Heart left ventricle (tissue), 16 donors: ENCODE results near the gene TMIGD1. TPM values are rescaled to one million over a fixed set of nuclear protein-coding genes. Genes with fewer than 3 reads are reported as not detected.

ENCODE experiments used
- ATAC-seq, 4 donors: fragments of 200-7000 bp; cut with Tn5 transposase; one replicate each; pipeline ENCODE4 v1.9.1; 2020 to 2022; ENCODE audit warnings: moderate library complexity in 4 of 4, mild to moderate bottlenecking in 3 of 4, moderate number of reproducible peaks in 1 of 4
- DNase-seq, 5 donors: peaks; one replicate each; pipeline ENCODE4 v3.0.0-alpha.2; 2020
- H3K27ac ChIP-seq, 12 donors: fragments of 200-600 bp; sonication (generic) in 4 of 12; one replicate each; pipeline versions ENCODE4 v1.5.0 to v1.8.0; 2016 to 2022; ENCODE audit warnings: mild to moderate bottlenecking in 2 of 12
- H3K27me3 ChIP-seq, 9 donors: fragments of 200-600 bp; sonication (generic) in 2 of 9; one replicate each; pipeline versions ENCODE4 v1.5.1 to v1.8.0; 2016 to 2022; ENCODE audit warnings: mild to moderate bottlenecking in 3 of 9
- H3K36me3 ChIP-seq, 9 donors: fragments of 200-600 bp; sonication (generic) in 2 of 9; one replicate each; pipeline versions ENCODE4 v1.5.0 to v1.8.0; 2018 to 2022; ENCODE audit warnings: mild to moderate bottlenecking in 2 of 9
- H3K4me1 ChIP-seq, 12 donors: fragments of 200-600 bp; sonication (generic) in 4 of 12; one replicate each; pipeline versions ENCODE4 v1.5.0 to v1.8.0; 2016 to 2022; ENCODE audit warnings: mild to moderate bottlenecking in 3 of 12
- H3K4me3 ChIP-seq, 12 donors: fragments of 200-600 bp; sonication (generic) in 4 of 12; one replicate each; pipeline versions ENCODE4 v1.5.0 to v1.8.0; 2017 to 2022; ENCODE audit warnings: mild to moderate bottlenecking in 9 of 12, moderate library complexity in 4 of 12
- H3K9me3 ChIP-seq, 12 donors: fragments of 200-600 bp; sonication (generic) in 4 of 12; one replicate each; pipeline versions ENCODE4 v1.5.0 to v1.8.0; 2016 to 2022; ENCODE audit warnings: mild to moderate bottlenecking in 1 of 12
- POLR2A ChIP-seq, 2 donors: fragments of 450-650 bp; IDR thresholded peaks; one replicate each; pipeline ENCODE4 v1.6.1; 2017; ENCODE audit warnings: antibody characterized with exemption in 2 of 2, mild to moderate bottlenecking in 2 of 2, moderate library complexity in 2 of 2
- WGBS, 4 donors: extraction: QIAGEN DNeasy Blood & Tissue Kit in 2 of 4; methylation state at CpG; one replicate each; pipeline versions ENCODE4 v1.1.5 to v1.1.7; 2013 to 2018; 5-methylcytosine and 5-hydroxymethylcytosine counted together
- intact Hi-C, 10 donors: fragments of 100-400 bp; cut with DNase I; formaldehyde crosslinking; loops; one replicate each; pipeline versions ENCODE4 v1.11.1 to v1.14.2; 2022
- polyA plus RNA-seq, 2 donors: library from polyadenylated mRNA; stranded (reverse); fragments of 200-250 nt; gene quantifications; one replicate each; pipeline ENCODE4 v1.2.3, GENCODE V29; 2013
- total RNA-seq, 9 donors: library from RNA; depleted of rRNA in 2 of 9; stranded (reverse); fragments of >200 nt in 2 of 9; fragmentation: NEBNext Ultra II Directional in 3 of 9; extraction: Animal tissue kit (Norgen Biotek cat#: 25700) in 3 of 9; gene quantifications; one replicate each; pipeline versions ENCODE4 v1.1.0 to v1.2.4, GENCODE V29; 2016 to 2023
- TF ChIP-seq, protein P1 (sequence below), 12 donors: fragments of 200-600 bp; sonication (generic) in 4 of 12; IDR thresholded peaks; one replicate each; pipeline versions ENCODE4 v1.5.0 to v1.8.0; 2018 to 2022; ENCODE audit warnings: antibody characterized with exemption in 12 of 12, mild to moderate bottlenecking in 5 of 12
- donor health status: ischemic (EF 13 %, LVEDD 7.1; RV severe dilation, severe dysfunction).
- donor health status: healthy with polysubstance abuse.
- donor health status: DM: no; HTN: yes; CAD: no.
- donor health status: DM: no; HTN: no; CAD: no.
- donor health status: ischemic (EF 25% LVEDD 6.9; RV normal size, moderate dysfunction).
- donor health status: ischemic (EF 25% LVEDD 5.7; RV mildly dilated, moderate dysfunction).
- donor health status: healthy.
- donor health status: DM: yes; HTN: yes; CAD: no.
- donor health status: ischemic (EF 35%, LVEDD 5.7; RV mildly dilated, moderate dysfunction).
- donor health status: nonischemic (EF 11% LVEDD 7.7; RV severe dilation, severe dysfunction).
- donor health status: DM: yes; HTN: yes; CAD: no.
- donor health status: PGD.
- donor health status: ischemic (EF 29% LVEDD 5.4; RV normal size, mild dysfunction).
- donor health status: nonischemic (EF 23%, LVEDD 6.1; RV moderate dilation, normal function).

The TMIGD1 gene
- total and polyA plus RNA-seq, 11 donors = not detected

DNA sequence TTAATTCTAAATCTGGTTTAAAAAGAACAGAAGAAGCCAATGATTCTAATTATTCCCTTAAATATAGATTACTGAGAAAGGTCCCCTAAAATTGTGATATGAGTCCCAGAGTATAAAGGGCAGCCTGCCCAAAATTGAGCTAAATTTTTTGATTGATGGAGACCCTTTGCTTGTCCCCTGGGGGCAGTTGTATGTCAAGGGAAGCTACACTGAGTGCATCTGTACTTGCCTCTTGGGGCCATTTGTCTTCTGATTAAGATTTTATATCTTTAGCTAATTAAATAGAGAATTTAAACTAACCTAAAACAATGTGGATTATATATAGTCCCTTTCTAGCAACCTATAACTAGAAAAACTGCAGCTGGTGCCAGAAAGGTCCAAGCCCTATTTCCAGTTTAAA, 54.7 kb downstream of the TMIGD1 start:
- TF ChIP-seq, protein P1, sequence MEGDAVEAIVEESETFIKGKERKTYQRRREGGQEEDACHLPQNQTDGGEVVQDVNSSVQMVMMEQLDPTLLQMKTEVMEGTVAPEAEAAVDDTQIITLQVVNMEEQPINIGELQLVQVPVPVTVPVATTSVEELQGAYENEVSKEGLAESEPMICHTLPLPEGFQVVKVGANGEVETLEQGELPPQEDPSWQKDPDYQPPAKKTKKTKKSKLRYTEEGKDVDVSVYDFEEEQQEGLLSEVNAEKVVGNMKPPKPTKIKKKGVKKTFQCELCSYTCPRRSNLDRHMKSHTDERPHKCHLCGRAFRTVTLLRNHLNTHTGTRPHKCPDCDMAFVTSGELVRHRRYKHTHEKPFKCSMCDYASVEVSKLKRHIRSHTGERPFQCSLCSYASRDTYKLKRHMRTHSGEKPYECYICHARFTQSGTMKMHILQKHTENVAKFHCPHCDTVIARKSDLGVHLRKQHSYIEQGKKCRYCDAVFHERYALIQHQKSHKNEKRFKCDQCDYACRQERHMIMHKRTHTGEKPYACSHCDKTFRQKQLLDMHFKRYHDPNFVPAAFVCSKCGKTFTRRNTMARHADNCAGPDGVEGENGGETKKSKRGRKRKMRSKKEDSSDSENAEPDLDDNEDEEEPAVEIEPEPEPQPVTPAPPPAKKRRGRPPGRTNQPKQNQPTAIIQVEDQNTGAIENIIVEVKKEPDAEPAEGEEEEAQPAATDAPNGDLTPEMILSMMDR (IDR thresholded peaks at IDR 0.05) = no peak
- no peak for TF ChIP-seq POLR2A (IDR thresholded peaks at IDR 0.05)
- H3K4me3 ChIP-seq = no peak overlapping the region
- H3K27ac ChIP-seq = no peak overlapping the region
- DNase-seq (no peak), ATAC-seq (no peak)
- no peaks in the 10 kb centered on the region for H3K9me3 ChIP-seq
- peaks cover 0 to 94% (median 62%) of the 10 kb centered on the region in 9 donors for H3K36me3 ChIP-seq
- H3K4me1 ChIP-seq = peaks cover 0 to 7% (median 0%) of the 10 kb centered on the region in 12 donors
- no peaks in the 10 kb centered on the region for H3K27me3 ChIP-seq
- intact Hi-C loops = loop anchor here in 9 of 10 donors (2.0 to 5.0 kb wide), 5 partner anchors 152 to 177 kb away; no protein-coding TSS in a partner anchor

DNA sequence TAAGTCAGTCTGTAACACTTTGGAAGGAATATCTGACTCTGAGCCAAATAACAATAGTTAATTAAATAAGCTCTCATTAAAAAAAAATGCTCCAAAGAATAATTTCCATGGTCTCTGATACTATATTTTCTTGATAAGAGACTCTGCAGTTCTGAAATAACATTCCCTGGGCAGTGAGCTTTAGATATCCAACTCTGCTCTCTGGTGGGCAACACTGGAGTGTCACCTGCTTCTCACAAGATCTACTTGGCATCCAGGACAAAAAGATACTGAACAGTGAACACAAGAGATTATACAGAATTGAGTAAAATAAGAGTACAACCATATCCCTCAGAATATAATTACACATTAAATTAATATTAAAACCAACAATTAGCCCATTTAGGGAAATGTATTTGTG, 55.8 kb downstream of the TMIGD1 start:
- H3K36me3 ChIP-seq = peaks cover 0 to 94% (median 63%) of the 10 kb centered on the region in 9 donors
- TF ChIP-seq, protein P1 (IDR thresholded peaks at IDR 0.05) = peak in 11 of 12 donors; percentile 19 to 65 (median 57)
- TF ChIP-seq POLR2A (IDR thresholded peaks at IDR 0.05) = no peak
- intact Hi-C loops = loop anchor here in 9 of 10 donors (1.0 to 5.0 kb wide), 6 partner anchors 151 to 176 kb away; no protein-coding TSS in a partner anchor
- H3K27me3 ChIP-seq = no peaks in the 10 kb centered on the region
- ATAC-seq (peak in 3 of 4 donors; percentile 64 to 81 (median 71)), DNase-seq (peak in 1 of 5 donors; percentile 16)
- H3K4me3 ChIP-seq = no peak overlapping the region
- H3K4me1 ChIP-seq = peaks cover 0 to 7% (median 0%) of the 10 kb centered on the region in 12 donors
- no peak overlapping the region for H3K27ac ChIP-seq
- no peaks in the 10 kb centered on the region for H3K9me3 ChIP-seq

DNA sequence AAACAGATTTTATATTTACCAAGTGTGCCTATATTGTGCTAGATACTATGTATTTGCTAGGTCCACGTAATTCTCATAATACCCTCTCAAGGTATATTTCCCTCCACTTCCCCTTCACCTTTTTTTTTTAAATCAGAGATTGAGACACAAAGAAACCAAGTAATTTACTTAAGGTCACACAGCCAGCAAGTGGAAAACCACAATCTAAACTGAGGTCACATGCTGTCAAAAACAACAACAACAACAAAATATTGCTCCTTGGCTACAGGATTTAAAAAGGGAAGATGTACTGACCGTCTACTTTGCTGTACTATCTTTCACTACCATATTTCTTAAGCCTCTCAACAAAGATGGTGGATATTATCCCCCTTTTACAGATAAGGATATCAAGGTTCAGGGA, 57.9 kb downstream of the TMIGD1 start:
- Histone ChIP-seq H3K4me1 (peaks cover 0 to 7% (median 0%) of the 10 kb centered on the region in 12 donors), H3K36me3 (peaks cover 0 to 94% (median 65%) of the 10 kb centered on the region in 9 donors), H3K27ac (no peak overlapping the region), H3K4me3 (no peak overlapping the region), H3K27me3 (no peaks in the 10 kb centered on the region), H3K9me3 (no peaks in the 10 kb centered on the region)
- TF ChIP-seq, protein P1 (IDR thresholded peaks at IDR 0.05) = no peak
- TF ChIP-seq POLR2A (IDR thresholded peaks at IDR 0.05) = no peak
- DNase-seq (no peak), ATAC-seq (no peak)
- intact Hi-C loops = loop anchor here in 9 of 10 donors (5.0 kb wide), 4 partner anchors 149 to 174 kb away; no protein-coding TSS in a partner anchor
- 90 to 95% (median 91%) methylated on average over 2 of the region's 2 CpGs for WGBS, 4 donors

DNA sequence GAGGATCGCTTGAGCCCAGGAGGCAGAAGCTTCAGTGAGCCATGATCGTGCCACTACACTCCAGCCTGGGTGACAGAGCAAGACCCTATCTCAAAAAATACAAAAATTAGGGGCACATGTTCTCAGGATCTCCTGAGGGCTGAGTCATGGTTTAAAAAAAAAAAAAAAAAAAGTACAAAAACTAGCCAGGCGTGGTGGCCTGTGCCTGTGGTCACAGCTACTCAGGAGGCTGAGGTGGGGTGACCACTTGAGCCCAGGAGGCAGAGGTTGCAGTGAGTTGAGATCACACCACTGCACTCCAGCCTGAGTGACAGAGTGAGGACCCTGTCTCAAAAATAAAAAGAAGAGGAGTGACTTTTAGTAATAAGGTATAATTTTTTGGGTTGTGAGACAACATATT, 59.0 kb downstream of the TMIGD1 start:
- 93 to 96% (median 95%) methylated on average over 3 of the region's 3 CpGs for WGBS, 4 donors
- Histone ChIP-seq H3K36me3 (peaks cover 0 to 94% (median 65%) of the 10 kb centered on the region in 9 donors), H3K27me3 (no peaks in the 10 kb centered on the region), H3K4me1 (peaks cover 0 to 7% (median 0%) of the 10 kb centered on the region in 12 donors), H3K4me3 (no peak overlapping the region), H3K27ac (no peak overlapping the region), H3K9me3 (no peaks in the 10 kb centered on the region)
- no peak for TF ChIP-seq POLR2A (IDR thresholded peaks at IDR 0.05)
- TF ChIP-seq, protein P1 (IDR thresholded peaks at IDR 0.05) = no peak
- DNase-seq = no peak
- ATAC-seq = no peak
- intact Hi-C loops = loop anchor here in 9 of 10 donors (5.0 kb wide), 4 partner anchors 148 to 173 kb away; no protein-coding TSS in a partner anchor
